Type B pancreatic cell (in vitro differentiated cells): ENCODE results near the gene EVC. TPM values are rescaled to one million over a fixed set of nuclear protein-coding genes. Genes with fewer than 3 reads are reported as not detected.

ENCODE experiments used
- DNase-seq: peaks from one replicate; pipeline ENCODE4 v3.0.0; 2021; ENCODE audit warnings: mixed read lengths; ENCODE audit not compliant: unreplicated experiment; ENCODE audit errors: extremely low spot score
- H3K27ac Mint-ChIP-seq: 2 replicates; pipeline ENCODE4 v1.8.0; 2021; ENCODE audit warnings: mild to moderate bottlenecking, mixed read lengths
- H3K27me3 Mint-ChIP-seq: 2 replicates; pipeline ENCODE4 v1.8.0; 2021; ENCODE audit warnings: mixed read lengths
- H3K36me3 Mint-ChIP-seq: 2 replicates; pipeline ENCODE4 v1.8.0; 2021; ENCODE audit warnings: mixed read lengths
- H3K4me1 Mint-ChIP-seq: one replicate; pipeline ENCODE4 v1.8.0; 2021; ENCODE audit warnings: mixed read lengths; ENCODE audit not compliant: unreplicated experiment
- H3K4me3 Mint-ChIP-seq: 2 replicates; pipeline ENCODE4 v1.8.0; 2021; ENCODE audit warnings: mild to moderate bottlenecking, mixed read lengths
- H3K9me3 Mint-ChIP-seq: 2 replicates; pipeline ENCODE4 v1.8.0; 2021; ENCODE audit warnings: mixed read lengths
- total RNA-seq: library from RNA; stranded (reverse); gene quantifications from 2 replicates; pipeline ENCODE4 v1.2.1, GENCODE V29; 2021; ENCODE audit warnings: low replicate concordance
- TF ChIP-seq, protein P1 (sequence below): fragments of 200-600 bp; sonication (generic); conservative IDR thresholded peaks from 2 replicates; pipeline ENCODE4 v1.5.0; 2021; ENCODE audit warnings: antibody characterized with exemption, mild to moderate bottlenecking

Gene EVC
- total RNA-seq, 1 donor from 2014 or later, result 29.2 TPM

DNA sequence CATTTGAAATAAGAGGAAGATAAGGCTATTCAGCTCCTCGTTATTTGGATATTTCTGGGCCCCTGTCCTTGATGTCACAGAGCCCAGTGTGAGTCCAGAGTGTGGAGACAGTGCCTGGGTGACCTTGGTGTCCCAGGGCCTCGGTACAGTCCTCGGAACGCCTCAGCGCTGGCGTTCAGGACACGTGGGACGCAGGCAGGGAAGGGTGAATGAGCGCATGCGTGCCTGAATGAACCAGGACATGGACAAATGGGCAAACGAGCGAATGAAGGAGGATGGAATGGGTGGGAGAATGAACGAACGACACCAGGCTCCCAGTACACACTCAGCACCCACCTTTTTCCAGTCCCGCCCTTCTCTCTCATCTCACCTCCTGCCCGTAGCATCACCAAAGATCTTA lies 44.2 kb downstream of the EVC start:
- Mint-ChIP-seq H3K36me3 (peaks cover 15% of the 10 kb centered on the region), H3K4me3 (no peak overlapping the region), H3K27ac (no peak overlapping the region), H3K27me3 (no peaks in the 10 kb centered on the region), H3K4me1 (no peaks in the 10 kb centered on the region), H3K9me3 (no peaks in the 10 kb centered on the region)
- TF ChIP-seq, protein P1, sequence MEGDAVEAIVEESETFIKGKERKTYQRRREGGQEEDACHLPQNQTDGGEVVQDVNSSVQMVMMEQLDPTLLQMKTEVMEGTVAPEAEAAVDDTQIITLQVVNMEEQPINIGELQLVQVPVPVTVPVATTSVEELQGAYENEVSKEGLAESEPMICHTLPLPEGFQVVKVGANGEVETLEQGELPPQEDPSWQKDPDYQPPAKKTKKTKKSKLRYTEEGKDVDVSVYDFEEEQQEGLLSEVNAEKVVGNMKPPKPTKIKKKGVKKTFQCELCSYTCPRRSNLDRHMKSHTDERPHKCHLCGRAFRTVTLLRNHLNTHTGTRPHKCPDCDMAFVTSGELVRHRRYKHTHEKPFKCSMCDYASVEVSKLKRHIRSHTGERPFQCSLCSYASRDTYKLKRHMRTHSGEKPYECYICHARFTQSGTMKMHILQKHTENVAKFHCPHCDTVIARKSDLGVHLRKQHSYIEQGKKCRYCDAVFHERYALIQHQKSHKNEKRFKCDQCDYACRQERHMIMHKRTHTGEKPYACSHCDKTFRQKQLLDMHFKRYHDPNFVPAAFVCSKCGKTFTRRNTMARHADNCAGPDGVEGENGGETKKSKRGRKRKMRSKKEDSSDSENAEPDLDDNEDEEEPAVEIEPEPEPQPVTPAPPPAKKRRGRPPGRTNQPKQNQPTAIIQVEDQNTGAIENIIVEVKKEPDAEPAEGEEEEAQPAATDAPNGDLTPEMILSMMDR, result no peak
- DNase-seq, result no peak

GRCh38 chr4:5755679-5756078 lies 44.7 kb downstream of the EVC start:
- no peaks in the 10 kb centered on the region for H3K4me1 Mint-ChIP-seq
- H3K4me3 Mint-ChIP-seq, result no peak overlapping the region
- no peaks in the 10 kb centered on the region for H3K9me3 Mint-ChIP-seq
- H3K27me3 Mint-ChIP-seq, result no peaks in the 10 kb centered on the region
- TF ChIP-seq, protein P1, result no peak
- no peak for DNase-seq
- H3K36me3 Mint-ChIP-seq, result peaks cover 16% of the 10 kb centered on the region
- no peak overlapping the region for H3K27ac Mint-ChIP-seq

DNA sequence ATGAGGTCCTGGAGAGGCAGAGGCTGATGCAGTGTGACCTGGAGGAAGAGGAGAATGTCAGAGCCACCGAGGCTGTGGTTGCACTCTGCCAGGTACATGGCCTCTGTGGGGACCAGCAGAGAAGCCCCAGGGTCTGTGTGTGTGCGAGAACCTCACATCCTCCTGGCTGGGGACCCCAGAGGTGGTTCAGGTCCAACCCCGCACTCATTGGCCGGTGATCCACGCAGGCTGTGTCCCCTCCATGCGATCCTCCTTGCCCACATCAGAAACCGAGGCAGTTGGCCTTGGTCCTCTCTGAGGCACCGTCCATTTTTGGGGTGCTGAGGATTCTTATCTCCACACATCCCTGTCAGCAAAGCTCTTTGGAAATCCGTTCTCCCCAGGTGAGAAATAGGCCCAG lies 45.3 kb downstream of the EVC start:
- DNase-seq, result no peak
- Mint-ChIP-seq H3K9me3 (no peaks in the 10 kb centered on the region), H3K27ac (no peak overlapping the region), H3K4me3 (no peak overlapping the region), H3K36me3 (peaks cover 16% of the 10 kb centered on the region), H3K4me1 (no peaks in the 10 kb centered on the region), H3K27me3 (no peaks in the 10 kb centered on the region)
- TF ChIP-seq, protein P1, result no peak

GRCh38 chr4:5757091-5757490 lies 46.1 kb downstream of the EVC start:
- Mint-ChIP-seq H3K36me3 (peaks cover 16% of the 10 kb centered on the region), H3K9me3 (no peaks in the 10 kb centered on the region), H3K4me3 (no peak overlapping the region), H3K27me3 (no peaks in the 10 kb centered on the region), H3K4me1 (no peaks in the 10 kb centered on the region), H3K27ac (no peak overlapping the region)
- TF ChIP-seq, protein P1, result no peak
- no peak for DNase-seq

- Mint-ChIP-seq H3K4me1 (no peaks in the 10 kb centered on the region), H3K36me3 (peaks cover 16% of the 10 kb centered on the region), H3K4me3 (no peak overlapping the region), H3K27me3 (no peaks in the 10 kb centered on the region), H3K9me3 (no peaks in the 10 kb centered on the region), H3K27ac (no peak overlapping the region)
- DNase-seq, result no peak
- TF ChIP-seq, protein P1, result no peak
These were observed 46.5 kb downstream of the EVC start for GRCh38 chr4:5757536-5757935.

DNA sequence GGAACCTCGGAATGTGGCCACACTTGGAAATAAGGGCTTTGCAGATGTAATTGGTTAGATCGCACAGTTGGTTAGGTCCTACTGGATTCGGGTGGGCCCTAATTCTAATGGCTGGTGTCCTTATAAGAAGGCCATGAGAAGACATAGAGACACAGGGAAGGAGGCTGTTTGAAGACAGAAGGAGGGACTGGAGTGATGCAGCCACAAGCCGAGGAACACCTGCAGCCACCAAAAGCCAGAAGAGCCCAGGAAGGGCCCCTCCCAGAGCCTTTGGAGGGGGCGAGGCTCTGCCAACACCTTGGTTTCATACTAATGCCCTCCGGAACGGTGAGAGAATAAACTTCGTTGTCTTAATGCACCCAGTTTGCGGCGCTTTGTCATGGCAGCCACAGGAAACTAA lies 47.0 kb downstream of the EVC start:
- Mint-ChIP-seq H3K27me3 (no peaks in the 10 kb centered on the region), H3K27ac (no peak overlapping the region), H3K9me3 (no peaks in the 10 kb centered on the region), H3K4me1 (no peaks in the 10 kb centered on the region), H3K4me3 (no peak overlapping the region), H3K36me3 (peaks cover 16% of the 10 kb centered on the region)
- no peak for DNase-seq
- TF ChIP-seq, protein P1, result no peak
